HG02759 (cell line): Measurements from ENCODE around the gene PLXDC2.
"Not testable (repeated sequence)": the region's sequence is repeated elsewhere in the genome, so short reads cannot be mapped to it uniquely, and the experiment has no call there.

Experiments used
- ATAC-seq: cut with Tn5 transposase; IDR thresholded peaks from one replicate; pipeline ENCODE4 v1.9.1; 2021; ENCODE audit warnings: mild to moderate bottlenecking, moderate library complexity; ENCODE audit not compliant: unreplicated experiment

Gene PLXDC2

GRCh38 chr10:19816411-19817230 lies at the start of gene PLXDC2:
Gene PLXDC2 (plus strand): TSS chr10:19816432.
- ATAC-seq = peak; percentile 56

GRCh38 chr10:19767876-19768275 lies 48.4 kb upstream of the PLXDC2 start:
- no peak for ATAC-seq

GRCh38 chr10:19769826-19770225 lies 46.4 kb upstream of the PLXDC2 start:
- not testable (repeated sequence) for ATAC-seq

- no peak for ATAC-seq
Observed at GRCh38 chr10:19772972-19773371, 43.3 kb upstream of the PLXDC2 start.

- no peak for ATAC-seq
Observed at GRCh38 chr10:19775296-19775695, 40.9 kb upstream of the PLXDC2 start.

- no peak for ATAC-seq
Observed at GRCh38 chr10:19777806-19778205, 38.4 kb upstream of the PLXDC2 start.

GRCh38 chr10:19778996-19779395 lies 37.2 kb upstream of the PLXDC2 start:
- no peak for ATAC-seq

GRCh38 chr10:19782430-19783089 lies 33.7 kb upstream of the PLXDC2 start:
- ATAC-seq = no peak

GRCh38 chr10:19783721-19784120 lies 32.5 kb upstream of the PLXDC2 start:
- no peak for ATAC-seq

GRCh38 chr10:19785366-19785765 lies 30.9 kb upstream of the PLXDC2 start:
- ATAC-seq = no peak

- peak; percentile 77 for ATAC-seq
Observed at GRCh38 chr10:19788075-19788686, 28.1 kb upstream of the PLXDC2 start.

- no peak for ATAC-seq
Observed at GRCh38 chr10:19788902-19789301, 27.3 kb upstream of the PLXDC2 start.

GRCh38 chr10:19789607-19790006 lies 26.6 kb upstream of the PLXDC2 start:
- ATAC-seq = no peak

GRCh38 chr10:19791032-19791431 lies 25.2 kb upstream of the PLXDC2 start:
- no peak for ATAC-seq

- no peak for ATAC-seq
Observed at GRCh38 chr10:19795684-19796083, 20.5 kb upstream of the PLXDC2 start.

- no peak for ATAC-seq
Observed at GRCh38 chr10:19800161-19800560, 16.1 kb upstream of the PLXDC2 start.

- ATAC-seq = no peak
Observed at GRCh38 chr10:19801369-19801768, 14.9 kb upstream of the PLXDC2 start.

GRCh38 chr10:19803676-19804075 lies 12.6 kb upstream of the PLXDC2 start:
- ATAC-seq = no peak

- ATAC-seq = no peak
Observed at GRCh38 chr10:19809481-19809880, 6.8 kb upstream of the PLXDC2 start.

GRCh38 chr10:19811540-19811939 lies 4.7 kb upstream of the PLXDC2 start:
- no peak for ATAC-seq

- ATAC-seq = no peak
Observed at GRCh38 chr10:19812976-19813375, 3.3 kb upstream of the PLXDC2 start.
